Activated T-cell treated with anti-CD3 and anti-CD28 coated beads, Interleukin-2, amount 50 U/mL, for 1 hour (primary cell): ENCODE measurements around the gene CCDC171.
"Not testable (repeated sequence)": the region's sequence is repeated elsewhere in the genome, so short reads cannot be mapped to it uniquely, and the experiment has no call there.

Experiments
- DNase-seq: peaks from one replicate; pipeline ENCODE4 v3.0.0-alpha.2; 2020

Gene CCDC171

GRCh38 chr9:15572200-15572770, 19.4 kb downstream of the CCDC171 start:
- no peak for DNase-seq

GRCh38 chr9:15576350-15577050, 23.7 kb downstream of the CCDC171 start:
- DNase-seq = no peak

DNA sequence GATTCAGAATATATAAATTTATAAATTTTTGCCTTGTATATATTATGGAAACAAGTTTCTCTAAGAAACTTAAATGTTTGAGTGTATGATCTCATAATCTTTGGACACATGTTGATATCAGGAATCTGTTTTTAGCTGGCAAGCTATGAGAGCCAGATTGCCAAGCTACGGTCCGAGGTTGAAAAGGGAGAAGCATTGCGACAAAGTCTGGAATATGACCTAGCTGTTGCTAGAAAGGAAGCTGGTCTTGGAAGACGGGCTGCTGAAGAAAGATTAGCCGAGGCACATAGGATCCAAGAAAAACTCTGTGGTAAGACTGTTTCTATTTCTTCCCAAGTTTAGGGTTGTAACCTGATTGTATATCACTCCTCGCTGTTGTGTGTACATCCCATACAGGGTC, 25.9 kb downstream of the CCDC171 start:
- DNase-seq = no peak

DNA sequence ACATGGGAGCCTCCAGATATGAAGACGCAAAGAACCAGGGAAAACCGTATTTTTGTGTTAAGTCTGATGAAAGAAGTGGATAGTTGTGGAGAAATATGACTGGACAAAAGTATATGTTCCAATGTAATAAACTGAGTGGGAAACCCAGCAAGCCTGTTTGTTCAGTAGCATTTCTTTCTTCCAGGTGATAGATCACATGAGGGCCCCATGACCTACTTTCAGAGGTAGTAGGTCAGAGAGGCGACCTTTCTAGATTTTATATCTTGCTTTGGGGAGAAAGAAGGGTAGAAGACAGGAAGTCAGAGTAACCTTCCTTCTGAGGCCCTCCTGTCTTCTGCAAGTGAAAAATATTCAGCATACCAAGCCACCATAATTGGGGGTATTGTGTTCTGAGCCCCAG, 31.5 kb downstream of the CCDC171 start:
- DNase-seq = no peak

- DNase-seq = no peak
Measured at GRCh38 chr9:15592317-15592716, 39.5 kb downstream of the CCDC171 start.

GRCh38 chr9:15592940-15593339, 40.1 kb downstream of the CCDC171 start:
- not testable (repeated sequence) for DNase-seq

- DNase-seq = not testable (repeated sequence)
Measured at GRCh38 chr9:15600666-15601330, 48.0 kb downstream of the CCDC171 start.

GRCh38 chr9:15606643-15607472, 54.0 kb downstream of the CCDC171 start:
- no peak for DNase-seq

- DNase-seq = no peak
Measured at GRCh38 chr9:15612962-15613361, 60.1 kb downstream of the CCDC171 start.

GRCh38 chr9:15617782-15618181, 64.9 kb downstream of the CCDC171 start:
- DNase-seq = no peak

GRCh38 chr9:15618540-15619331, 65.9 kb downstream of the CCDC171 start:
- DNase-seq = no peak

- no peak for DNase-seq
Measured at GRCh38 chr9:15622318-15622971, 69.6 kb downstream of the CCDC171 start.

DNA sequence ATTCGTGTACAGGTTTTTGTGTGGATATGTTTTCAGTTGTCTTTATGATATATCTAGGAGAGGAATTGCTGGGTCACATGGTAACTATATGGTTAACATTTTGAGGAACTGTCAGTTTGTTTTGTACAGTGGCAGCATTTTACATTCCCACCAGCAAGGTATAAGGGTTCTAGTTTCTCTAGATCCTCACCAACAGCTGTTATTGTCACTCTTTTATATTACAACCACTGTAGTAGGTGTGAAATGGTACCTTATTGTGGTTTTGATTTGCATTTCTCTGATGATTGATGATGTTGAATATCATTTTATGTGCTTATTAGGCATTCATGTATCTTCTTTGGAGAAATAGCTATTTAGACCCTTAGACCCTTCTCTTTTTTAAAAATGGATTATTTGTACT, 82.9 kb downstream of the CCDC171 start:
- DNase-seq = no peak

DNA sequence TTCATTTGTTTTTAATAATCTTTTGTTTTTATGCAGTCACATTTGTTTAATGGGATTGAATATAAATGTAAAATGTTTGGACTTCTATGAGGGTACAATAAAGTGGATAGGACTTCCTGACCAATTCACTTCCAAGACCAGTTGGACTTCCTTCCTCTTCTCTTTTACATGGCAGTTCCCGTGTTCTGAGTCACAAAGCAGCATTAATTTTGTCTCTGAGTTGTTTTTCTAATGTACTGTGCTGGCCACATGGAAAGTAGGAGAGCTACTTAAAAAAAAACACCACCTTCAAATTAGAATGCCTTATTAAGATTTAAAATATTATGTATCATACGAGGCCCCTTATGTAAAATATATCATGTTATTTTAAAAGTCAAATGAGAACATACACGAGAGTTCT, 87.3 kb downstream of the CCDC171 start:
- DNase-seq = no peak

GRCh38 chr9:15641291-15641690, 88.4 kb downstream of the CCDC171 start:
- no peak for DNase-seq

GRCh38 chr9:15642369-15642962, 89.6 kb downstream of the CCDC171 start:
- no peak for DNase-seq

GRCh38 chr9:15670246-15670645, 117.4 kb downstream of the CCDC171 start:
- no peak for DNase-seq

DNA sequence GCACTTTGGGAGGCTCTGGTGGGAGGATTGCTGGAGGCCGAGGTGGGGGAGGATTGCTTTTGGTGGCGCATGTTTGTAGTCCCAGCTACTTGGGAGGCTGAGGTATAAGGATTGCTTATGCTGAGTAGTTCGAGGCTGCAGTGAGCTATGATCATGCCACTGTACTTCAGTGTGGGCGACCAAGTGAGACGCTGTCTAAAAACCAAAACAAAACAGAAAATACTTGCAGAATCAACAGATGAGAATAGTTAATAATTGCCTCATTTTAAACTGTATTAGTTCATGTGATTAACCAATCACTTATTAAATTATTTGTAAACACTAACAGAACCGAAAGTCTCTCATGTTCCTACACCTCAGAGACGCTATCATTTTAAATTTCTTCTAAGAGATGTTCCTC, 118.1 kb downstream of the CCDC171 start:
- no peak for DNase-seq

DNA sequence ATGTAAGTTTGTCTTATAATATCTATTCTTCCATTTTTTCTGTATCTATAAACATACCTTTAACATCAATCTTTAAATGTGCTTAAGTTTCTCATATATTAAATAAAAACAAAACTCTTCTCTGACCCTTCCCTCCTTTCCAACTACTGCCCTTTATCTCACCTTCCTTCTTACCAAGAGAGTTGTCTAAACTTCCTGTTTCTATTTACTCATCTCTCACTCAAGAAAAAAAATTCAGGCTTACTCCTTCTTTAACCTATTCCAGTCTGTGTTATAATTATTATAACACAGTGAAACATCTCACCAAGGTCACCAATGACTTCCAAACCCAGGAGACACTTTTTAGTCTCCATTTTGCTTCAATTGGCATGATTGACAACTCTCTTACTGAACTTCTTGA, 140.9 kb downstream of the CCDC171 start:
- DNase-seq = no peak

DNA sequence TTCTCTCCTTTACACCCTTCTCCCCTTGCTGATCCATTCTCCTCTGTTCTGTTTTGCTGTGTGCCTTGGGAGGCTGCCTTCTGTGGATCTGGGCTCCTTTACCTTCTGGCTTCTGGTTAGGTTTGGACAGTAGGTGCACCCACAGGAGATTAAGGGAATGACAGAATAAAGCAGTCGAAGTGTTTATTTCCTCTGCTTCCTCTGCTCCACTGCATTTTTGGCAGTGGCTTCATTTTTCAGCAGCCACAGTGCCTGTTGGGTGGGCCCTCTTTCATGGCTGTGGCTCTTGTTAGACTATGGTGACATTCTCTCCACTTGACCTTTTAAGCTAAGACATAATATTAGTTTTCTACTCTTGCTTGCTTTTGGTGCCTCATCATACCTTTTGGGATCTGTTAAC, 144.1 kb downstream of the CCDC171 start:
- DNase-seq = no peak

GRCh38 chr9:15697446-15697851, 144.6 kb downstream of the CCDC171 start:
- no peak for DNase-seq
